Neural cell (in vitro differentiated cells): ENCODE results near the gene KASH5. TPM values are rescaled to one million over a fixed set of nuclear protein-coding genes. Genes with fewer than 3 reads are reported as not detected.

Source experiments
- H2AFZ ChIP-seq: fragments of 200-600, 300-800 bp; sonication (generic), shearing (Covaris generic); 2 replicates; pipeline ENCODE4 v1.6.0; 2014; ENCODE audit warnings: low read depth, mild to moderate bottlenecking, antibody characterized with exemption, low read length, moderate library complexity
- H3F3A ChIP-seq: fragments of 200-600 bp; shearing (Covaris generic); 2 replicates; pipeline ENCODE4 v1.6.1; 2016; ENCODE audit warnings: mild to moderate bottlenecking, moderate library complexity, mixed read lengths, antibody characterized with exemption, low read length; ENCODE audit not compliant: insufficient read depth, poor library complexity, severe bottlenecking
- H3K27ac ChIP-seq: fragments of 200-600, 300-800 bp; sonication (generic), shearing (Covaris generic); 2 replicates; pipeline ENCODE4 v1.5.1; 2014; ENCODE audit warnings: mild to moderate bottlenecking, low read length, moderate library complexity
- H3K27me3 ChIP-seq: fragments of 300-800, 200-600 bp; sonication (generic), shearing (Covaris generic); 2 replicates; pipeline ENCODE4 v1.6.0; 2014; ENCODE audit warnings: mild to moderate bottlenecking, low read depth, low read length, moderate library complexity; ENCODE audit not compliant: insufficient read depth
- H3K36me3 ChIP-seq: fragments of 300-800, 200-600 bp; sonication (generic), shearing (Covaris generic); 2 replicates; pipeline ENCODE4 v1.5.1; 2014; ENCODE audit warnings: mild to moderate bottlenecking, antibody characterized with exemption, low read length, moderate library complexity; ENCODE audit not compliant: insufficient read depth
- H3K4me2 ChIP-seq: fragments of 300-800, 200-600 bp; sonication (generic), shearing (Covaris generic); 2 replicates; pipeline ENCODE4 v1.6.0; 2014; ENCODE audit warnings: mild to moderate bottlenecking, low read length
- H3K4me3 ChIP-seq: fragments of 300-800, 200-600 bp; sonication (generic), shearing (Covaris generic); 2 replicates; pipeline ENCODE4 v1.5.1; 2014; ENCODE audit warnings: mild to moderate bottlenecking, low read length, moderate library complexity
- H3K79me2 ChIP-seq: fragments of 200-600 bp; shearing (Covaris generic); replicated peaks from 2 replicates; pipeline ENCODE4 v1.6.0; 2014; ENCODE audit warnings: mild to moderate bottlenecking, low read length, moderate library complexity; ENCODE audit not compliant: insufficient read depth
- H3K9ac ChIP-seq: fragments of 300-800, 200-600 bp; sonication (generic), shearing (Covaris generic); 2 replicates; pipeline ENCODE4 v1.6.1; 2016; ENCODE audit warnings: mild to moderate bottlenecking, low read length, mixed read lengths
- H3K9me2 ChIP-seq: fragments of 200-600 bp; shearing (Covaris generic); 2 replicates; pipeline ENCODE4 v1.6.1; 2016; ENCODE audit warnings: mild to moderate bottlenecking, low read length, mixed read lengths; ENCODE audit not compliant: insufficient read depth
- H3K9me3 ChIP-seq: fragments of 200-600, 300-800 bp; sonication (generic), shearing (Covaris generic); 2 replicates; pipeline ENCODE4 v1.6.1; 2016; ENCODE audit warnings: mild to moderate bottlenecking, mixed run types, low read length, moderate library complexity, mixed read lengths
- H4K20me1 ChIP-seq: fragments of 200-600 bp; shearing (Covaris generic); 2 replicates; pipeline ENCODE4 v1.6.1; 2016; ENCODE audit warnings: mild to moderate bottlenecking, mixed run types; ENCODE audit not compliant: insufficient read depth
- EP300 ChIP-seq: fragments of 450-650 bp; conservative IDR thresholded peaks from 2 replicates; pipeline ENCODE4 v1.6.1; 2014; ENCODE audit warnings: antibody characterized with exemption, mild to moderate bottlenecking, moderate library complexity; ENCODE audit not compliant: poor library complexity, severe bottlenecking
- EZH2 ChIP-seq: fragments of 200-600, 300-800 bp; shearing (Covaris generic), sonication (generic); IDR thresholded peaks from 2 replicates; pipeline ENCODE4 v1.6.1; 2014; ENCODE audit warnings: antibody characterized with exemption, low read length, borderline replicate concordance, mild to moderate bottlenecking; ENCODE audit not compliant: insufficient read depth, poor library complexity, severe bottlenecking
- MXI1 ChIP-seq: fragments of 450-650 bp; conservative IDR thresholded peaks from 2 replicates; pipeline ENCODE4 v1.6.1; 2014; ENCODE audit warnings: antibody characterized with exemption, mild to moderate bottlenecking; ENCODE audit not compliant: poor library complexity, severe bottlenecking
- POLR2AphosphoS5 ChIP-seq: IDR thresholded peaks from 2 replicates; pipeline ENCODE4 v1.6.1; 2012
- RAD21 ChIP-seq: fragments of 450-650 bp; conservative IDR thresholded peaks from 2 replicates; pipeline ENCODE4 v1.6.1; 2014; ENCODE audit warnings: antibody characterized with exemption, mild to moderate bottlenecking, moderate library complexity
- SMC3 ChIP-seq: fragments of 450-650 bp; conservative IDR thresholded peaks from 2 replicates; pipeline ENCODE4 v1.6.1; 2014; ENCODE audit warnings: antibody characterized with exemption, mild to moderate bottlenecking, moderate library complexity; ENCODE audit not compliant: poor library complexity
- TAF1 ChIP-seq: IDR thresholded peaks from 2 replicates; pipeline ENCODE4 v1.6.1; 2012; ENCODE audit warnings: low read depth
- polyA plus RNA-seq: library from polyadenylated mRNA; depleted of rRNA; stranded (reverse); fragments of >200 nt; gene quantifications from 2 replicates; pipeline ENCODE4 v1.2.3, GENCODE V29; 2014
- TF ChIP-seq, protein P1 (sequence below): IDR thresholded peaks from 2 replicates; pipeline ENCODE4 v1.6.1; 2012; ENCODE audit warnings: borderline replicate concordance
- TF ChIP-seq, protein P2 (sequence below): fragments of 450-650 bp; IDR thresholded peaks from 2 replicates; pipeline ENCODE4 v1.5.1; 2014; ENCODE audit warnings: antibody characterized with exemption, mild to moderate bottlenecking, moderate library complexity; ENCODE audit not compliant: poor library complexity, severe bottlenecking

Gene KASH5
- polyA plus RNA-seq, 1 donor from 2014 or later = 0.11 TPM

DNA sequence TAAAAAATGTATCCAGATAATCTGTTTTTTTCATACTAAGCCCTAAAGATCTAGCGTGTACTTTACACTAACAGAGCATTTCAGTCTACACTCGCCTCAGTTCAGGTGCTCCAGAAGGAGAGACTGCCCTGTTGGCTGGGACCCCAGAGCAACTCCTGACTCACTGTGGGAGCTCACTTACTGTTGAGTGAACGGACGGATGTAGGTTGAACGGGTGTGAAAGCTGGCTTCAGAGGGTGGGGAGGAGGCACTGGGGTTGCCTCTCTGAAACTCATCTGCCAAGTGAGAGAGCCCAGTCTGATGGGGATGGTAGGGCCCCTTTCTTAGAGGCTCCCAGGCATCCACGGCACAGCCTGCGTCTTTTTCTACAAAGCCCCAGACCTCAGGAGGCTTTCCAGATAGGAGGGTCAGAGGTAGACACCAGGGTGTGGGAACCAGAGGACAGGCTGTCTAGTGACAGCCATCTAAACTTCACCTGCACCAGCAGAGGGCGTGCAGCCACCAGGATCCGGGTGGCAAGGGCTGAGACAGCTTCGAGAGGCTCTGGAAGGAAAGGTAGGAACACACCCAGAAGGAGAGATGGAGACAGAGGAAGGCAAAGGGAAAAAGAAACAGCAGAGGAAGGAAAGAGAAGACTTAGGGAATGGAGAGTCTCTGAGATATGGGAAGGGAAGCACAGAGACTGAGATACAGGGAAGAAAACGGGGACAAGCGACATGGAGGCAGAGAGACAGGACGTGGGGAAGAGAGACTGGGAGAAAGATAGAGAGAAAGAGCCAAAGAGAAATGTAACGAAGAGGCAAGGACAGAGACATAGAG, 3.7 kb downstream of the KASH5 start:
- H3K79me2 ChIP-seq = no peaks in the 10 kb centered on the region
- no peaks in the 10 kb centered on the region for H3K36me3 ChIP-seq
- H2AFZ ChIP-seq = no peak overlapping the region
- H3K27ac ChIP-seq = no peak overlapping the region
- no peaks in the 10 kb centered on the region for H3K9me3 ChIP-seq
- H3K4me2 ChIP-seq = no peak overlapping the region
- no peak overlapping the region for H3K4me3 ChIP-seq
- H3K9me2 ChIP-seq = no peaks in the 10 kb centered on the region
- peak; percentile 97 for TF ChIP-seq RAD21
- TF ChIP-seq SMC3 = peak; percentile 97
- TF ChIP-seq, protein P1, sequence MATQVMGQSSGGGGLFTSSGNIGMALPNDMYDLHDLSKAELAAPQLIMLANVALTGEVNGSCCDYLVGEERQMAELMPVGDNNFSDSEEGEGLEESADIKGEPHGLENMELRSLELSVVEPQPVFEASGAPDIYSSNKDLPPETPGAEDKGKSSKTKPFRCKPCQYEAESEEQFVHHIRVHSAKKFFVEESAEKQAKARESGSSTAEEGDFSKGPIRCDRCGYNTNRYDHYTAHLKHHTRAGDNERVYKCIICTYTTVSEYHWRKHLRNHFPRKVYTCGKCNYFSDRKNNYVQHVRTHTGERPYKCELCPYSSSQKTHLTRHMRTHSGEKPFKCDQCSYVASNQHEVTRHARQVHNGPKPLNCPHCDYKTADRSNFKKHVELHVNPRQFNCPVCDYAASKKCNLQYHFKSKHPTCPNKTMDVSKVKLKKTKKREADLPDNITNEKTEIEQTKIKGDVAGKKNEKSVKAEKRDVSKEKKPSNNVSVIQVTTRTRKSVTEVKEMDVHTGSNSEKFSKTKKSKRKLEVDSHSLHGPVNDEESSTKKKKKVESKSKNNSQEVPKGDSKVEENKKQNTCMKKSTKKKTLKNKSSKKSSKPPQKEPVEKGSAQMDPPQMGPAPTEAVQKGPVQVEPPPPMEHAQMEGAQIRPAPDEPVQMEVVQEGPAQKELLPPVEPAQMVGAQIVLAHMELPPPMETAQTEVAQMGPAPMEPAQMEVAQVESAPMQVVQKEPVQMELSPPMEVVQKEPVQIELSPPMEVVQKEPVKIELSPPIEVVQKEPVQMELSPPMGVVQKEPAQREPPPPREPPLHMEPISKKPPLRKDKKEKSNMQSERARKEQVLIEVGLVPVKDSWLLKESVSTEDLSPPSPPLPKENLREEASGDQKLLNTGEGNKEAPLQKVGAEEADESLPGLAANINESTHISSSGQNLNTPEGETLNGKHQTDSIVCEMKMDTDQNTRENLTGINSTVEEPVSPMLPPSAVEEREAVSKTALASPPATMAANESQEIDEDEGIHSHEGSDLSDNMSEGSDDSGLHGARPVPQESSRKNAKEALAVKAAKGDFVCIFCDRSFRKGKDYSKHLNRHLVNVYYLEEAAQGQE = no peak
- TF ChIP-seq, protein P2, sequence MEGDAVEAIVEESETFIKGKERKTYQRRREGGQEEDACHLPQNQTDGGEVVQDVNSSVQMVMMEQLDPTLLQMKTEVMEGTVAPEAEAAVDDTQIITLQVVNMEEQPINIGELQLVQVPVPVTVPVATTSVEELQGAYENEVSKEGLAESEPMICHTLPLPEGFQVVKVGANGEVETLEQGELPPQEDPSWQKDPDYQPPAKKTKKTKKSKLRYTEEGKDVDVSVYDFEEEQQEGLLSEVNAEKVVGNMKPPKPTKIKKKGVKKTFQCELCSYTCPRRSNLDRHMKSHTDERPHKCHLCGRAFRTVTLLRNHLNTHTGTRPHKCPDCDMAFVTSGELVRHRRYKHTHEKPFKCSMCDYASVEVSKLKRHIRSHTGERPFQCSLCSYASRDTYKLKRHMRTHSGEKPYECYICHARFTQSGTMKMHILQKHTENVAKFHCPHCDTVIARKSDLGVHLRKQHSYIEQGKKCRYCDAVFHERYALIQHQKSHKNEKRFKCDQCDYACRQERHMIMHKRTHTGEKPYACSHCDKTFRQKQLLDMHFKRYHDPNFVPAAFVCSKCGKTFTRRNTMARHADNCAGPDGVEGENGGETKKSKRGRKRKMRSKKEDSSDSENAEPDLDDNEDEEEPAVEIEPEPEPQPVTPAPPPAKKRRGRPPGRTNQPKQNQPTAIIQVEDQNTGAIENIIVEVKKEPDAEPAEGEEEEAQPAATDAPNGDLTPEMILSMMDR = peak; percentile 96
- H3K27me3 ChIP-seq = no peaks in the 10 kb centered on the region
- no peaks in the 10 kb centered on the region for H3F3A ChIP-seq
- no peak overlapping the region for H3K9ac ChIP-seq
- H4K20me1 ChIP-seq = no peaks in the 10 kb centered on the region

DNA sequence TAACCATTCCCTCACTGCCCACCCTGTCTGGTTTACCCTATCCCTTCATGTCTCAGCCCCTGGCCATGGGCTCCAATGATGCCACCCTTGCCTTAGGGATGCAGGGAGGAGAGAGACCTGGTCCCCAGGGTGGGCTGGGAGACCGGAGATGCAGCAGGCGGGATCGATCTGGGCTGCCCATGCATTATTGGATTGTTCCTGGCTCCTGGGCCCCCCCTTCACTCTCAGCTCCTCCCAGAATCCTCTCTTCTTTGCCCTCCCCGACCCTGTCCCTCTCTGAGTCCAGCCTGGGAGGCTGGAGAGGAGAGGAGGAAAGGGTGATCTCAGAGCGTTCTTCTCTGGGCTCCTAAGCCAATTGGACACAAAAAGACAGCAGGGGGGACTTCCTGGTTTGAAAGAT, 5.8 kb downstream of the KASH5 start:
- no peaks in the 10 kb centered on the region for H3K36me3 ChIP-seq
- H3K27me3 ChIP-seq = no peaks in the 10 kb centered on the region
- no peak overlapping the region for H2AFZ ChIP-seq
- no peak overlapping the region for H3K27ac ChIP-seq
- no peaks in the 10 kb centered on the region for H3K9me3 ChIP-seq
- TF ChIP-seq EZH2 (no peak), EP300 (no peak), TAF1 (no peak), POLR2AphosphoS5 (no peak), MXI1 (no peak), RAD21 (no peak), SMC3 (no peak)
- TF ChIP-seq, protein P1 = no peak
- TF ChIP-seq, protein P2 = no peak
- H3K9ac ChIP-seq = no peak overlapping the region
- H3F3A ChIP-seq = no peaks in the 10 kb centered on the region
- H4K20me1 ChIP-seq = no peaks in the 10 kb centered on the region
- no peaks in the 10 kb centered on the region for H3K79me2 ChIP-seq
- H3K9me2 ChIP-seq = no peaks in the 10 kb centered on the region
- no peak overlapping the region for H3K4me3 ChIP-seq
- no peak overlapping the region for H3K4me2 ChIP-seq
